H1 (cell line): ENCODE measurements around the gene CFAP44. TPM values are rescaled to one million over a fixed set of nuclear protein-coding genes. Genes with fewer than 3 reads are reported as not detected.

Experiments
- CTCF ChIA-PET: fragments of 300-600 bp; sonication (Branson Sonifier 250); formaldehyde crosslinking; loops from one replicate; lab custom pipeline; 2021; ENCODE audit not compliant: partially characterized antibody; lab: Charles Lee
- POLR2A ChIA-PET: fragments of 300-600 bp; sonication (Branson Sonifier 250); formaldehyde crosslinking; loops from one replicate; lab custom pipeline; 2021; ENCODE audit warnings: inconsistent platforms; ENCODE audit not compliant: partially characterized antibody; lab: Charles Lee
- DNase-seq, 2 experiments: peaks; one replicate each; pipeline versions ENCODE4 v3.0.0 to v3.0.0-alpha.2; 2010 to 2022; ENCODE audit warnings: low spot score in 2 of 2, low read depth in 1 of 2, mixed read lengths in 1 of 2
- FAIRE-seq: peaks from 2 replicates; lab custom pipeline; 2011; peaks lifted over from hg19 to GRCh38; lab: Jason Lieb, UNC
- H2AFZ ChIP-seq: 2 replicates; pipeline ENCODE4 v1.8.1; 2012; ENCODE audit warnings: low read length, inconsistent platforms
- H2AK5ac ChIP-seq: 2 replicates; pipeline ENCODE4 v1.6.1; 2013; ENCODE audit warnings: low read depth, low read length
- H2BK120ac ChIP-seq: replicated peaks from 2 replicates; pipeline ENCODE3; 2013; ENCODE audit warnings: low read depth, low read length, inconsistent platforms
- H2BK12ac ChIP-seq: 2 replicates; pipeline ENCODE4 v1.6.1; 2013; ENCODE audit warnings: low read depth, low read length
- H2BK15ac ChIP-seq: 2 replicates; pipeline ENCODE4 v1.6.1; 2013; ENCODE audit warnings: low read length
- H2BK20ac ChIP-seq: 2 replicates; pipeline ENCODE4 v1.6.1; 2013; ENCODE audit warnings: low read length
- H2BK5ac ChIP-seq: 2 replicates; pipeline ENCODE4 v1.6.1; 2013; ENCODE audit warnings: low read depth, low read length
- H3K14ac ChIP-seq: 2 replicates; pipeline ENCODE4 v1.6.1; 2013; ENCODE audit warnings: inconsistent platforms; ENCODE audit not compliant: insufficient read length
- H3K18ac ChIP-seq: 2 replicates; pipeline ENCODE4 v1.6.1; 2013; ENCODE audit warnings: low read length; ENCODE audit errors: extremely low read depth
- H3K23ac ChIP-seq: 2 replicates; pipeline ENCODE4 v1.6.1; 2013; ENCODE audit warnings: inconsistent platforms; ENCODE audit not compliant: insufficient read length
- H3K23me2 ChIP-seq: 2 replicates; pipeline ENCODE4 v1.6.1; 2013; ENCODE audit warnings: low read depth, low read length
- H3K27ac ChIP-seq: 2 replicates; pipeline ENCODE4 v1.6.1; 2011; ENCODE audit warnings: low read depth, low read length, inconsistent platforms
- H3K27me3 ChIP-seq, 4 experiments: replicated peaks in 1 of 4; 1 replicate in 1 of 4; 2 replicates in 3 of 4; pipeline versions ENCODE4 v1.6.1 to v1.8.1; 2011 to 2013; ENCODE audit warnings: low read length in 3 of 4, mild to moderate bottlenecking in 3 of 4, inconsistent platforms in 2 of 4, mixed read lengths in 2 of 4, moderate library complexity in 1 of 4; ENCODE audit not compliant: control insufficient read depth in 3 of 4, insufficient read depth in 3 of 4; ENCODE audit errors: extremely low read depth in 1 of 4
- H3K36me3 ChIP-seq, 4 experiments: 2 replicates each; pipeline versions ENCODE4 v1.6.1 to v1.8.1; 2011 to 2013; ENCODE audit warnings: mild to moderate bottlenecking in 4 of 4, low read length in 3 of 4, moderate library complexity in 2 of 4, control low read depth in 1 of 4, inconsistent platforms in 1 of 4; ENCODE audit not compliant: insufficient read depth in 4 of 4, control insufficient read depth in 2 of 4
- H3K4ac ChIP-seq: replicated peaks from 2 replicates; pipeline ENCODE3; 2013; ENCODE audit warnings: low read length, low read depth, mixed read lengths, inconsistent platforms; ENCODE audit not compliant: insufficient read length
- H3K4me1 ChIP-seq, 4 experiments: replicated peaks in 1 of 4; 1 replicate in 1 of 4; 2 replicates in 3 of 4; pipeline versions ENCODE4 v1.6.1 to v1.8.1; 2011 to 2013; ENCODE audit warnings: low read length in 3 of 4, inconsistent platforms in 2 of 4, mixed read lengths in 1 of 4; ENCODE audit not compliant: insufficient read depth in 4 of 4, control insufficient read depth in 3 of 4
- H3K4me2 ChIP-seq, 2 experiments: 2 replicates each; pipeline versions ENCODE4 v1.6.1 to v1.8.1; 2011 to 2013; ENCODE audit warnings: low read depth in 2 of 2, low read length in 2 of 2, control low read depth in 1 of 2, inconsistent platforms in 1 of 2, mild to moderate bottlenecking in 1 of 2; ENCODE audit not compliant: insufficient read depth in 1 of 2
- H3K4me3 ChIP-seq, 4 experiments: fragments of 200-600, 300-600 bp in 1 of 4; sonication (generic), shearing (Covaris generic), sonication (Bioruptor Twin) in 1 of 4; 2 replicates each; pipeline versions ENCODE4 v1.5.1 to v1.8.1; 2011 to 2016; ENCODE audit warnings: low read length in 4 of 4, low read depth in 3 of 4, control low read depth in 2 of 4, inconsistent platforms in 2 of 4, mild to moderate bottlenecking in 2 of 4, mixed read lengths in 1 of 4, moderate library complexity in 1 of 4; ENCODE audit not compliant: insufficient read depth in 2 of 4; ENCODE audit errors: extremely low read depth in 1 of 4
- H3K56ac ChIP-seq: replicated peaks from 2 replicates; pipeline ENCODE3; 2013; ENCODE audit warnings: low read depth, mild to moderate bottlenecking, mixed read lengths, low read length, inconsistent platforms; ENCODE audit not compliant: insufficient read length
- H3K79me1 ChIP-seq: 2 replicates; pipeline ENCODE4 v1.6.1; 2013; ENCODE audit warnings: low read depth, low read length, control low read depth
- H3K79me2 ChIP-seq, 2 experiments: 2 replicates each; pipeline versions ENCODE4 v1.6.1 to v1.8.1; 2012 to 2013; ENCODE audit warnings: low read length in 2 of 2, mild to moderate bottlenecking in 2 of 2, inconsistent platforms in 1 of 2; ENCODE audit not compliant: insufficient read depth in 2 of 2, control insufficient read depth in 1 of 2
- H3K9ac ChIP-seq, 4 experiments: replicated peaks in 1 of 4; 1 replicate in 1 of 4; 2 replicates in 3 of 4; pipeline versions ENCODE4 v1.6.1 to v1.8.1; 2011 to 2013; ENCODE audit warnings: low read depth in 3 of 4, low read length in 3 of 4, control low read depth in 2 of 4, mild to moderate bottlenecking in 2 of 4, moderate library complexity in 2 of 4, inconsistent platforms in 1 of 4; ENCODE audit errors: extremely low read depth in 1 of 4
- H3K9me3 ChIP-seq, 2 experiments: 2 replicates each; pipeline versions ENCODE4 v1.6.1 to v1.8.1; 2012 to 2013; ENCODE audit warnings: mild to moderate bottlenecking in 2 of 2, moderate library complexity in 2 of 2, control low read depth in 1 of 2, inconsistent platforms in 1 of 2, low read depth in 1 of 2, low read length in 1 of 2, mixed read lengths in 1 of 2; ENCODE audit not compliant: insufficient read depth in 2 of 2
- H4K20me1 ChIP-seq, 2 experiments: replicated peaks in 1 of 2; 2 replicates each; pipeline versions ENCODE3 to v1.8.1; 2011 to 2013; ENCODE audit warnings: inconsistent platforms in 2 of 2, low read length in 2 of 2, mild to moderate bottlenecking in 1 of 2; ENCODE audit not compliant: insufficient read depth in 2 of 2, control insufficient read depth in 1 of 2
- H4K5ac ChIP-seq: 2 replicates; pipeline ENCODE4 v1.6.1; 2013; ENCODE audit warnings: low read length, low read depth, mixed read lengths, inconsistent platforms; ENCODE audit not compliant: insufficient read length
- H4K8ac ChIP-seq: 2 replicates; pipeline ENCODE4 v1.8.0; 2013; ENCODE audit warnings: mild to moderate bottlenecking, moderate library complexity, low read length, inconsistent platforms; ENCODE audit not compliant: insufficient read depth; ENCODE audit errors: extremely low read depth
- H4K91ac ChIP-seq: replicated peaks from 2 replicates; pipeline ENCODE3; 2013; ENCODE audit warnings: low read length, mixed read lengths, inconsistent platforms; ENCODE audit not compliant: insufficient read length
- KDM1A ChIP-seq: fragments of 200-600, 300-600 bp; sonication (generic); IDR thresholded peaks from 2 replicates; pipeline ENCODE4 v1.7.1; 2016; ENCODE audit warnings: mild to moderate bottlenecking, low read length, borderline replicate concordance
- WGBS, 2 experiments: shearing (Covaris generic) in 1 of 2; methylation state at CpG; one replicate each; pipeline versions ENCODE4 v1.1.6 to v1.1.7; 2013 to 2015; ENCODE audit warnings: low lambda C conversion rate in 2 of 2, mixed read lengths in 2 of 2, inconsistent platforms in 1 of 2, low coverage in 1 of 2, missing lambda C conversion rate in 1 of 2; ENCODE audit not compliant: insufficient replicate concordance in 2 of 2, insufficient coverage in 1 of 2, insufficient read length in 1 of 2; ENCODE audit errors: extremely low coverage in 1 of 2, missing lambda C conversion rate in 1 of 2; 5-methylcytosine and 5-hydroxymethylcytosine counted together
- polyA plus RNA-seq, 7 experiments: library from polyadenylated mRNA; depleted of rRNA in 3 of 7; stranded (reverse) in 5 of 7; unstranded in 2 of 7; fragments of >200 nt in 5 of 7; fragments of 200-250 nt in 2 of 7; gene quantifications; 1 replicate in 5 of 7; 2 replicates in 1 of 7; 4 replicates in 1 of 7; pipeline versions ENCODE4 v1.2.1 to v1.2.3, GENCODE V29; 2011 to 2013; ENCODE audit warnings: missing spikeins in 2 of 7, mixed read lengths in 2 of 7
- total RNA-seq: library from RNA; stranded (reverse); fragmentation: NEBNext Ultra II Directional; extraction: Animal tissue kit (Norgen Biotek cat#: 25700); gene quantifications from 2 replicates; pipeline ENCODE4 v1.2.1, GENCODE V29; 2021

CFAP44 gene
- total and polyA plus RNA-seq, 2 of the 8 experiments (the other 6 are each of a cell fraction or from before 2014, with no cell fraction given), result 0.45 to 0.60 TPM

- Histone ChIP-seq H2AFZ (no peak overlapping the region), H3K27ac (no peak overlapping the region)
These were observed 13.3 kb upstream of the CFAP44 start for GRCh38 chr3:113454630-113455029.

More at GRCh38 chr3:113454630-113455029, 13.3 kb upstream of the CFAP44 start:
- no peaks in the 10 kb centered on the region for H3K23me2 ChIP-seq
- no peak overlapping the region for H3K18ac ChIP-seq
- no peaks in the 10 kb centered on the region for H3K27me3 ChIP-seq
- no peak overlapping the region for H3K4me3 ChIP-seq
- CTCF ChIA-PET, result no interaction called here
- no peak overlapping the region for H2BK12ac ChIP-seq
- H3K79me2 ChIP-seq, result no peaks in the 10 kb centered on the region
- WGBS, 2 experiments, result 91% methylated on average over 2 of the region's 3 CpGs; no CpG with 5 or more reads in 1 of the 2 experiments
- no peak overlapping the region for H2BK120ac ChIP-seq
- H2BK5ac ChIP-seq, result no peak overlapping the region
- no peak overlapping the region for H4K5ac ChIP-seq
- H3K23ac ChIP-seq, result no peak overlapping the region
- no peak for FAIRE-seq
- no peak for TF ChIP-seq KDM1A
- H3K9me3 ChIP-seq, result peaks cover 0 to 9% of the 10 kb centered on the region in 2 experiments; a peak in 2 of 4 replicates
- H3K4me2 ChIP-seq, result no peak overlapping the region
- no peak overlapping the region for H2AK5ac ChIP-seq
- H4K91ac ChIP-seq, result no peak overlapping the region
- POLR2A ChIA-PET, result interaction anchor here (0.8 kb wide), 1 partner anchor 125 kb away, joined by 3 read pairs; no protein-coding TSS in a partner anchor
- H3K56ac ChIP-seq, result no peak overlapping the region
- H2BK20ac ChIP-seq, result no peak overlapping the region
- H3K4me1 ChIP-seq, result no peaks in the 10 kb centered on the region
- H3K14ac ChIP-seq, result no peak overlapping the region
- H3K9ac ChIP-seq, result no peak overlapping the region
- no peaks in the 10 kb centered on the region for H3K79me1 ChIP-seq
- no peaks in the 10 kb centered on the region for H4K20me1 ChIP-seq
- H2BK15ac ChIP-seq, result no peak overlapping the region
- DNase-seq, result no peak
- H3K36me3 ChIP-seq, result peaks cover 0 to 25% (median 8%) of the 10 kb centered on the region in 4 experiments; a peak in 4 of 8 replicates
- H4K8ac ChIP-seq, result no peak overlapping the region
- H3K4ac ChIP-seq, result no peak overlapping the region
